IMR-90 (cell line): Measurements from ENCODE around the gene KIFC3. TPM values are rescaled to one million over a fixed set of nuclear protein-coding genes. Genes with fewer than 3 reads are reported as not detected.

Experiments
- ATAC-seq: fragments of 200-7000 bp; cut with Tn5 transposase; 2 replicates; pipeline ENCODE4 v1.9.1; 2020; ENCODE audit warnings: low read depth, mild to moderate bottlenecking, moderate library complexity
- BruUV-seq: library from RNA; stranded (reverse); fragments of 400-500 nt; replicated peaks from 2 replicates; lab custom pipeline; 2021; lab: Mats Ljungman, UMichigan
- CTCF ChIA-PET: fragments of 300-600 bp; formaldehyde crosslinking; extraction: SDS; loops from one replicate; lab custom pipeline; 2021; ENCODE audit warnings: antibody characterized with exemption; lab: Yijun Ruan, JAX
- POLR2A ChIA-PET: fragments of 300-600 bp; sonication (Branson Sonifier 250); formaldehyde crosslinking; loops from one replicate; lab custom pipeline; 2022; ENCODE audit warnings: antibody characterized with exemption; ENCODE audit not compliant: unreplicated experiment; lab: Charles Lee
- DNase-seq: peaks from one replicate; pipeline ENCODE4 v3.0.0; 2013
- H2AFZ ChIP-seq: replicated peaks from 2 replicates; pipeline ENCODE3; 2013; ENCODE audit warnings: low read length, mild to moderate bottlenecking; ENCODE audit not compliant: poor library complexity
- H2AK5ac ChIP-seq: 2 replicates; pipeline ENCODE4 v1.6.1; 2013; ENCODE audit warnings: low read depth, low read length, inconsistent platforms
- H2AK9ac ChIP-seq: replicated peaks from 2 replicates; pipeline ENCODE3; 2013; ENCODE audit warnings: mild to moderate bottlenecking, low read depth, low read length, moderate library complexity; ENCODE audit not compliant: poor library complexity
- H2BK120ac ChIP-seq: 2 replicates; pipeline ENCODE4 v1.6.1; 2013; ENCODE audit warnings: low read depth, low read length, inconsistent platforms
- H2BK15ac ChIP-seq: 3 replicates; pipeline ENCODE4 v1.6.1; 2013; ENCODE audit warnings: low read depth, low read length, inconsistent platforms
- H2BK20ac ChIP-seq: 2 replicates; pipeline ENCODE4 v1.6.1; 2013; ENCODE audit warnings: low read depth, mild to moderate bottlenecking, inconsistent platforms, low read length, moderate library complexity
- H2BK5ac ChIP-seq: 2 replicates; pipeline ENCODE4 v1.6.1; 2013; ENCODE audit warnings: mild to moderate bottlenecking, low read depth, low read length, inconsistent platforms; ENCODE audit not compliant: poor library complexity, severe bottlenecking
- H3K14ac ChIP-seq: replicated peaks from 2 replicates; pipeline ENCODE4 v1.6.1; 2013; ENCODE audit warnings: low read depth, low read length, inconsistent platforms
- H3K18ac ChIP-seq: 2 replicates; pipeline ENCODE4 v1.6.1; 2013; ENCODE audit warnings: low read depth, low read length, control low read depth
- H3K23ac ChIP-seq: 2 replicates; pipeline ENCODE4 v1.6.1; 2013; ENCODE audit warnings: low read depth, low read length, inconsistent platforms
- H3K27ac ChIP-seq: 2 replicates; pipeline ENCODE4 v1.5.1; 2013; ENCODE audit warnings: mild to moderate bottlenecking, control low read depth, low read length; ENCODE audit not compliant: insufficient read depth
- H3K27me3 ChIP-seq: 2 replicates; pipeline ENCODE4 v1.6.1; 2013; ENCODE audit warnings: low read length; ENCODE audit not compliant: control insufficient read depth, insufficient read depth
- H3K36me3 ChIP-seq: 2 replicates; pipeline ENCODE4 v1.6.1; 2013; ENCODE audit warnings: low read length, mixed read lengths; ENCODE audit not compliant: control insufficient read depth, insufficient read depth
- H3K4ac ChIP-seq: 2 replicates; pipeline ENCODE4 v1.6.1; 2013; ENCODE audit warnings: low read depth, low read length, inconsistent platforms
- H3K4me1 ChIP-seq: 2 replicates; pipeline ENCODE4 v1.6.1; 2013; ENCODE audit warnings: low read length, mixed read lengths; ENCODE audit not compliant: control insufficient read depth, insufficient read depth
- H3K4me2 ChIP-seq: 2 replicates; pipeline ENCODE4 v1.6.1; 2013; ENCODE audit warnings: low read depth, mild to moderate bottlenecking, control low read depth, low read length, moderate library complexity
- H3K4me3 ChIP-seq: 2 replicates; pipeline ENCODE4 v1.5.1; 2013; ENCODE audit warnings: low read depth, mild to moderate bottlenecking, control low read depth, low read length, moderate library complexity; ENCODE audit not compliant: insufficient read depth
- H3K56ac ChIP-seq: 2 replicates; pipeline ENCODE4 v1.6.1; 2013; ENCODE audit warnings: low read length, inconsistent platforms; ENCODE audit not compliant: insufficient read depth; ENCODE audit errors: extremely low read depth
- H3K79me1 ChIP-seq, 2 experiments: 2 replicates each; pipeline ENCODE4 v1.6.1; 2013; ENCODE audit warnings: low read length in 2 of 2, inconsistent platforms in 1 of 2, low read depth in 1 of 2
- H3K9ac ChIP-seq: 2 replicates; pipeline ENCODE4 v1.6.1; 2013; ENCODE audit warnings: low read depth, low read length, control low read depth
- H3K9me1 ChIP-seq: 2 replicates; pipeline ENCODE4 v1.6.1; 2013; ENCODE audit warnings: low read length, inconsistent platforms; ENCODE audit not compliant: insufficient read depth
- H3K9me3 ChIP-seq: 2 replicates; pipeline ENCODE4 v1.6.1; 2013; ENCODE audit warnings: low read length; ENCODE audit not compliant: control insufficient read depth, insufficient read depth
- H4K20me1 ChIP-seq: 2 replicates; pipeline ENCODE4 v1.6.1; 2013; ENCODE audit warnings: low read length, inconsistent platforms; ENCODE audit not compliant: insufficient read depth
- H4K5ac ChIP-seq: 2 replicates; pipeline ENCODE4 v1.6.1; 2013; ENCODE audit warnings: mild to moderate bottlenecking, low read depth, low read length, control low read depth
- H4K8ac ChIP-seq, 2 experiments: 2 replicates each; pipeline ENCODE4 v1.6.1; 2013; ENCODE audit warnings: low read depth in 2 of 2, low read length in 2 of 2, control low read depth in 1 of 2, inconsistent platforms in 1 of 2
- H4K91ac ChIP-seq: 2 replicates; pipeline ENCODE4 v1.6.1; 2013; ENCODE audit warnings: low read depth, low read length, inconsistent platforms; ENCODE audit not compliant: insufficient read depth
- MAFK ChIP-seq: IDR thresholded peaks from 2 replicates; pipeline ENCODE4 v1.6.1; 2012; ENCODE audit warnings: low read depth, low read length, improper control_type of control experiment
- NFE2L2 ChIP-seq: fragments of 150-350 bp; IDR thresholded peaks from 2 replicates; pipeline ENCODE4 v1.6.1; 2016; ENCODE audit warnings: low read depth, mild to moderate bottlenecking, low read length
- POLR2A ChIP-seq: IDR thresholded peaks from 2 replicates; pipeline ENCODE4 v1.6.1; 2012; ENCODE audit warnings: mild to moderate bottlenecking, low read depth, low read length
- WGBS, 2 experiments: methylation state at CpG; one replicate each; pipeline versions ENCODE4 v1.1.5 to v1.1.7; 2013; ENCODE audit warnings: missing lambda C conversion rate in 2 of 2; ENCODE audit not compliant: insufficient read length in 1 of 2; ENCODE audit errors: extremely low coverage in 2 of 2; 5-methylcytosine and 5-hydroxymethylcytosine counted together
- dilution Hi-C: fragments of 300-500 bp; cut with HindIII; formaldehyde crosslinking; loops from one replicate; pipeline ENCODE4 v1.14.3; 2018; ENCODE audit warnings: low sequenced_read_pairs; ENCODE audit not compliant: unreplicated experiment
- in situ Hi-C: fragments of 300-500 bp; cut with MboI; formaldehyde crosslinking; loops from 3 replicates; pipeline ENCODE4 v1.14.3; 2019; ENCODE audit warnings: low sequenced_read_pairs, inconsistent platforms, mixed read lengths
- intact Hi-C: fragments of 100-400 bp; cut with micrococcal nuclease; formaldehyde crosslinking; loops from 2 replicates; pipeline ENCODE4 v1.10.0; 2022
- polyA plus RNA-seq, 3 experiments: library from polyadenylated mRNA; depleted of rRNA; stranded (reverse); fragments of >200 nt; gene quantifications; 2 replicates each; pipeline ENCODE4 v1.2.3, GENCODE V29; 2012; ENCODE audit warnings: low replicate concordance in 1 of 3
- total RNA-seq: library from RNA; depleted of rRNA; stranded (reverse); fragments of >200 nt; gene quantifications from 2 replicates; pipeline ENCODE4 v1.2.3, GENCODE V29; 2012

The KIFC3 gene
- total and polyA plus RNA-seq, 2 of the 4 experiments (the other 2 are of a cell fraction) = 48.6 to 62.5 TPM

DNA sequence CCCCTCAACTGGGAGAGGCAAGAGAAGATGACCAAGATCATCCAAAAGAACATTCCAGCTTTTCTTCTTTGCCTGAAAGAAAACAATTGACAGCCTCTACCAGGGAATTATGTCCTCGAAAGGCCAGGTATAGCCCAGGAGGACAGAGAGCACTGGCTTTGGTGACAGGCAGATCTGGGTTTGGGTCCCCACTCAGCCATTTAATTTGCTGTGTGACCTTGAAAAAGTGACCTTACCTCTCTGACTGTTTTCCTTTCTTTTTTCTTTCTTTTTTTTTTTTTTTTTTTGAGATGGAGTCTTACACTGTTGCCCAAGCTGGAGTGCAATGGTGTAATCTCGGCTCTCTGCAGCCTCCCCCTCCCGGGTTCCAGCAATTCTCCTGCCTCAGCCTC lies 27.7 kb upstream of the KIFC3 start:
- Histone ChIP-seq H2BK120ac (no peak overlapping the region), H3K9ac (no peak overlapping the region), H3K23ac (no peak overlapping the region), H3K18ac (no peak overlapping the region), H2AK5ac (no peak overlapping the region), H2BK5ac (no peak overlapping the region), H3K4ac (no peak overlapping the region), H4K5ac (no peak overlapping the region), H2BK20ac (no peak overlapping the region), H4K91ac (no peak overlapping the region), H3K4me3 (no peak overlapping the region), H2BK15ac (no peak overlapping the region), H3K56ac (no peak overlapping the region), H3K27ac (no peak overlapping the region), H4K20me1 (no peaks in the 10 kb centered on the region), H3K4me1 (no peaks in the 10 kb centered on the region; the same call in 1 of the 2 replicates), H3K9me1 (peaks cover 8% of the 10 kb centered on the region; the same call in 1 of the 2 replicates), H3K9me3 (no peaks in the 10 kb centered on the region), H3K79me1 (no peaks in the 10 kb centered on the region), H2AFZ (no peak overlapping the region), H4K8ac (no peak overlapping the region), H3K14ac (no peak overlapping the region), H3K4me2 (no peak overlapping the region), H3K36me3 (no peaks in the 10 kb centered on the region), H3K27me3 (peaks cover 26% of the 10 kb centered on the region), H2AK9ac (no peak overlapping the region)
- no peak for TF ChIP-seq NFE2L2
- TF ChIP-seq MAFK = no peak
- no peak for TF ChIP-seq POLR2A
- CTCF ChIA-PET = no interaction called here
- BruUV-seq = no TSS peak
- DNase-seq (no peak), ATAC-seq (no peak)
- dilution Hi-C loops = no loop called here
- WGBS, 2 experiments = no CpG with 5 or more reads among the region's 3 CpGs
- in situ Hi-C loops = no loop called here
- POLR2A ChIA-PET = no interaction called here
- intact Hi-C loops = no loop called here
